Neural progenitor cell (in vitro differentiated cells): ENCODE measurements around the gene RNLS. TPM values are rescaled to one million over a fixed set of nuclear protein-coding genes. Genes with fewer than 3 reads are reported as not detected.

Experiments used
- DNase-seq: peaks from one replicate; pipeline ENCODE4 v3.0.0-alpha.2; 2016; ENCODE audit warnings: low spot score
- H2AFZ ChIP-seq: fragments of 200-600 bp; sonication (generic); replicated peaks from 2 replicates; pipeline ENCODE4 v1.6.1; 2016; ENCODE audit warnings: antibody characterized with exemption
- H3F3A ChIP-seq: fragments of 200-600 bp; sonication (generic); 2 replicates; pipeline ENCODE4 v1.6.1; 2016; ENCODE audit warnings: antibody characterized with exemption, low read depth
- H3K27ac ChIP-seq: fragments of 200-600 bp; sonication (generic); 2 replicates; pipeline ENCODE4 v1.5.1; 2016; ENCODE audit warnings: mild to moderate bottlenecking
- H3K27me3 ChIP-seq: fragments of 200-600 bp; sonication (generic); 2 replicates; pipeline ENCODE4 v1.6.1; 2016; ENCODE audit warnings: mild to moderate bottlenecking, moderate library complexity
- H3K36me3 ChIP-seq: fragments of 200-600 bp; sonication (generic); 2 replicates; pipeline ENCODE4 v1.5.1; 2016
- H3K4me1 ChIP-seq: fragments of 200-600 bp; sonication (generic); 2 replicates; pipeline ENCODE4 v1.6.1; 2016; ENCODE audit warnings: mixed run types
- H3K4me2 ChIP-seq: fragments of 200-600 bp; sonication (generic); 2 replicates; pipeline ENCODE4 v1.6.1; 2016
- H3K4me3 ChIP-seq: fragments of 200-600 bp; sonication (generic); 2 replicates; pipeline ENCODE4 v1.5.1; 2016
- H3K79me2 ChIP-seq: fragments of 200-600 bp; sonication (generic); 2 replicates; pipeline ENCODE4 v1.6.1; 2016; ENCODE audit warnings: low read depth
- H3K9ac ChIP-seq: fragments of 200-600 bp; sonication (generic); 2 replicates; pipeline ENCODE4 v1.6.1; 2016
- H3K9me3 ChIP-seq: fragments of 200-600 bp; sonication (generic); 2 replicates; pipeline ENCODE4 v1.5.1; 2016; ENCODE audit warnings: low read depth
- H4K20me1 ChIP-seq: fragments of 200-600 bp; sonication (generic); 2 replicates; pipeline ENCODE4 v1.6.1; 2016; ENCODE audit warnings: low read depth
- H3K27ac Mint-ChIP-seq: 3 replicates; pipeline ENCODE4 v1.8.0; 2021; ENCODE audit warnings: mixed read lengths
- H3K27me3 Mint-ChIP-seq: 2 replicates; pipeline ENCODE4 v1.8.0; 2022; ENCODE audit warnings: low read depth, mild to moderate bottlenecking, inconsistent platforms, moderate library complexity, mixed read lengths; ENCODE audit not compliant: insufficient read depth
- H3K36me3 Mint-ChIP-seq: 3 replicates; pipeline ENCODE4 v1.8.0; 2021; ENCODE audit warnings: mixed read lengths
- H3K4me1 Mint-ChIP-seq: 3 replicates; pipeline ENCODE4 v1.8.0; 2021; ENCODE audit warnings: mixed read lengths
- H3K4me3 Mint-ChIP-seq: 3 replicates; pipeline ENCODE4 v1.8.0; 2021; ENCODE audit warnings: mild to moderate bottlenecking, moderate library complexity, mixed read lengths
- H3K9me3 Mint-ChIP-seq: 3 replicates; pipeline ENCODE4 v1.8.0; 2020; ENCODE audit warnings: mixed read lengths
- EZH2 ChIP-seq: fragments of 200-600 bp; sonication (generic); IDR thresholded peaks from 2 replicates; pipeline ENCODE4 v1.6.1; 2017; ENCODE audit warnings: antibody characterized with exemption, mild to moderate bottlenecking, moderate library complexity
- EZH2phosphoT487 ChIP-seq: fragments of 200-600 bp; sonication (generic); IDR thresholded peaks from 2 replicates; pipeline ENCODE4 v1.6.1; 2017; ENCODE audit warnings: antibody characterized with exemption
- total RNA-seq: library from RNA; depleted of rRNA; stranded (reverse); fragments of >200 nt; gene quantifications from 2 replicates; pipeline ENCODE4 v1.2.3, GENCODE V29; 2015; ENCODE audit warnings: low replicate concordance
- TF ChIP-seq, protein P1 (sequence below): fragments of 200-600 bp; sonication (generic); IDR thresholded peaks from 2 replicates; pipeline ENCODE4 v1.5.1; 2017; ENCODE audit warnings: antibody characterized with exemption, mild to moderate bottlenecking

The RNLS gene
- total RNA-seq, 1 donor from 2014 or later, result 9.1 TPM

DNA sequence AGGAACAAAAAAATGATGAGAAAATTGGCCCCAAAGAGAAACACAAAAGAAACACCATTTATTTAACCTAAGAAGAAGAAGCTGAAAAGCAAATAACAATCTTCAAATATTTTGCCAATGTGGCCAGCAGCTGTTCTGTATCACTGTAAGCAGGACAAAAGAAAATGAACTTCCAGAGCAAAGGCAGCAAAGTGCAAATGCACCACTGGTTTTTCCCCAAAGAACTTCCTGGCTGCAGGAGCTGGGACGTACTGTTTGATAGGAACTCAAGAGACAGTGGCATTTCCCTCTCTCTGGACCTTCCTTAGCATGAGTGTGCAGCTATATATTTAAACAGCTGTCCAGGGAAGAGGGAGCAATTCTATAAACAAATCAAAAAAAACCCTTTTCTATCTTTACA, 60.4 kb downstream of the RNLS start:
- Histone ChIP-seq H3K9me3 (no peaks in the 10 kb centered on the region), H2AFZ (no peak overlapping the region), H3K4me3 (no peak overlapping the region), H3K27ac (no peak overlapping the region), H3K4me1 (no peaks in the 10 kb centered on the region), H3K4me2 (no peak overlapping the region), H3F3A (no peaks in the 10 kb centered on the region), H4K20me1 (no peaks in the 10 kb centered on the region), H3K9ac (no peak overlapping the region), H3K27me3 (no peaks in the 10 kb centered on the region), H3K36me3 (no peaks in the 10 kb centered on the region), H3K79me2 (no peaks in the 10 kb centered on the region)
- no peak for DNase-seq
- Mint-ChIP-seq H3K36me3 (no peaks in the 10 kb centered on the region), H3K4me1 (peaks cover 10% of the 10 kb centered on the region), H3K27me3 (no peaks in the 10 kb centered on the region), H3K4me3 (no peak overlapping the region), H3K9me3 (no peaks in the 10 kb centered on the region), H3K27ac (no peak overlapping the region)
- TF ChIP-seq EZH2 (no peak), EZH2phosphoT487 (no peak)
- TF ChIP-seq, protein P1, sequence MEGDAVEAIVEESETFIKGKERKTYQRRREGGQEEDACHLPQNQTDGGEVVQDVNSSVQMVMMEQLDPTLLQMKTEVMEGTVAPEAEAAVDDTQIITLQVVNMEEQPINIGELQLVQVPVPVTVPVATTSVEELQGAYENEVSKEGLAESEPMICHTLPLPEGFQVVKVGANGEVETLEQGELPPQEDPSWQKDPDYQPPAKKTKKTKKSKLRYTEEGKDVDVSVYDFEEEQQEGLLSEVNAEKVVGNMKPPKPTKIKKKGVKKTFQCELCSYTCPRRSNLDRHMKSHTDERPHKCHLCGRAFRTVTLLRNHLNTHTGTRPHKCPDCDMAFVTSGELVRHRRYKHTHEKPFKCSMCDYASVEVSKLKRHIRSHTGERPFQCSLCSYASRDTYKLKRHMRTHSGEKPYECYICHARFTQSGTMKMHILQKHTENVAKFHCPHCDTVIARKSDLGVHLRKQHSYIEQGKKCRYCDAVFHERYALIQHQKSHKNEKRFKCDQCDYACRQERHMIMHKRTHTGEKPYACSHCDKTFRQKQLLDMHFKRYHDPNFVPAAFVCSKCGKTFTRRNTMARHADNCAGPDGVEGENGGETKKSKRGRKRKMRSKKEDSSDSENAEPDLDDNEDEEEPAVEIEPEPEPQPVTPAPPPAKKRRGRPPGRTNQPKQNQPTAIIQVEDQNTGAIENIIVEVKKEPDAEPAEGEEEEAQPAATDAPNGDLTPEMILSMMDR, result no peak

DNA sequence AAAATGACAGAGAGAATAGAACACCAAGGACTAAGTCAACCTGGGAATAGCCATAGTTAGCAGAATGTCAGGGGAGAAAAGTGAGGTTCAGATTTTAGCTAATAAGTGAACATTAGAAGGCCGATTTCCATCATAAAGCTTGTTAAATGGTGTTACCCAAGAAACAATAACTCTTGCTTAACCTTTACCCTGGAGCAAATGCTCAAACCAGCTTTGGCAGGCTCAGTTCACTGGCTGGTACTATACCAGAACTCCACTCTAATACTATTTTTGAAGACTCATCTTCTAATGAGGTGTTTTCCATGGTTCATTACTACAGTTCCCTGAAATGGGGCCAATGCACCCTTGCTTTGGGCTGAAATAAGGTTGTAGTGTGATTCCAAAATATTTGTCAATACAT, 61.3 kb downstream of the RNLS start:
- Histone ChIP-seq H3K79me2 (no peaks in the 10 kb centered on the region), H3K4me3 (no peak overlapping the region), H3K4me1 (no peaks in the 10 kb centered on the region), H4K20me1 (no peaks in the 10 kb centered on the region), H3K4me2 (no peak overlapping the region), H3K27ac (no peak overlapping the region), H3K36me3 (no peaks in the 10 kb centered on the region), H3F3A (no peaks in the 10 kb centered on the region), H3K9ac (no peak overlapping the region), H3K9me3 (no peaks in the 10 kb centered on the region), H3K27me3 (no peaks in the 10 kb centered on the region), H2AFZ (no peak overlapping the region)
- Mint-ChIP-seq H3K36me3 (no peaks in the 10 kb centered on the region), H3K4me1 (peaks cover 10% of the 10 kb centered on the region), H3K4me3 (no peak overlapping the region), H3K27me3 (no peaks in the 10 kb centered on the region), H3K9me3 (no peaks in the 10 kb centered on the region), H3K27ac (no peak overlapping the region)
- no peak for DNase-seq
- no peak for TF ChIP-seq EZH2
- no peak for TF ChIP-seq EZH2phosphoT487
- TF ChIP-seq, protein P1, result no peak

DNA sequence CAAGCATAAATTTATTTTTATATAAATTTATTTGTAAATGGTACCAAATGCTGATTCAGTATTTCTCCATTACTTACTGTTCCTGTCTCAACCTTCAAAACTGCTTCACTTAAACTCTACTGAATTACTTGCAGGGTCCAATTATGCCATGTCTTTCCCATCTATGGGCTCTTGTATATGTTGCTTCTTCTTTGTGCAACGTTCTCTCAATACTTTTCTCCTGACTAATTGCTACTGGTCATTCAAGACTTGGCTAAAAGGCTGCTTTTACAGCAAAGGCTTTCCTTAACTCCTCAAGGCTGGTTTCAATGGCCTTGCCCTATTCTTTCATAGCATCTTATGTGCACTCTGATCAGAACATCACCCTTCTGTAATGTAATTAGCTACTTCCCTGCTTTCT, 67.9 kb downstream of the RNLS start:
- no peak overlapping the region for H2AFZ ChIP-seq
- no peak overlapping the region for H3K27ac ChIP-seq
- H4K20me1 ChIP-seq, result no peaks in the 10 kb centered on the region
- no peak for DNase-seq
- H3K9me3 ChIP-seq, result no peaks in the 10 kb centered on the region
- no peak overlapping the region for H3K4me3 ChIP-seq
- no peak overlapping the region for H3K4me3 Mint-ChIP-seq
- H3K27me3 ChIP-seq, result no peaks in the 10 kb centered on the region
- H3K36me3 ChIP-seq, result no peaks in the 10 kb centered on the region
- H3K9ac ChIP-seq, result no peak overlapping the region
- no peaks in the 10 kb centered on the region for H3K36me3 Mint-ChIP-seq
- H3K27me3 Mint-ChIP-seq, result no peaks in the 10 kb centered on the region
- H3K4me1 ChIP-seq, result no peaks in the 10 kb centered on the region
- no peak overlapping the region for H3K27ac Mint-ChIP-seq
- H3F3A ChIP-seq, result no peaks in the 10 kb centered on the region
- H3K4me1 Mint-ChIP-seq, result no peaks in the 10 kb centered on the region
- H3K4me2 ChIP-seq, result no peak overlapping the region
- TF ChIP-seq EZH2 (no peak), EZH2phosphoT487 (no peak)
- TF ChIP-seq, protein P1, result no peak
- H3K79me2 ChIP-seq, result no peaks in the 10 kb centered on the region
- no peaks in the 10 kb centered on the region for H3K9me3 Mint-ChIP-seq
